Stimulated activated CD8-positive, alpha-beta memory T cell treated with anti-CD3 and anti-CD28 coated beads, Interleukin-15, amount 100 ng/mL, for 4 hours (primary cell): ENCODE data around the gene USP9X.
"Not testable (repeated sequence)": the region's sequence is repeated elsewhere in the genome, so short reads cannot be mapped to it uniquely, and the experiment has no call there.

Experiments used
- DNase-seq, 2 donors: peaks; one replicate each; pipeline ENCODE4 v3.0.0-alpha.2; 2020; ENCODE audit warnings: low read depth in 2 of 2

Gene USP9X

DNA sequence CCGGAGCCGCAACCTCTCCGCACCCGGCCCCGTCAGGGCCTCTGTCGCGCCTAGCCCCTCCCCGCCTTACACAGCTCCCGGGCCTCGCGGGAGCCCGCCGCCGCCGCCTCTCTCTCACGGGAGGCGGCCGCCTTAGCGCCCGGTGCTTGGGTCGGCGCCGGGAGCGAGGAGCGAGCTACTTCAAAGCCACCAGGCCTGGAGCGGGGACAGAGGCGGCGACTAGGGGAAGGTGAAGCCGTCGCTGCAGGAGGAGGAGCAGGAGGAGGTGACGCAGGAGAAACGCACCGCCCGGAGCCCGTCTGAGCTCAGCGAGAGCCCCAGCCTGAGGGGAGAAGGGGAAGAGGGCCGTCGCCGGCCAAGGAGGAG, 250 bp downstream of the USP9X start:
- DNase-seq: peak; percentile 36 to 43

DNA sequence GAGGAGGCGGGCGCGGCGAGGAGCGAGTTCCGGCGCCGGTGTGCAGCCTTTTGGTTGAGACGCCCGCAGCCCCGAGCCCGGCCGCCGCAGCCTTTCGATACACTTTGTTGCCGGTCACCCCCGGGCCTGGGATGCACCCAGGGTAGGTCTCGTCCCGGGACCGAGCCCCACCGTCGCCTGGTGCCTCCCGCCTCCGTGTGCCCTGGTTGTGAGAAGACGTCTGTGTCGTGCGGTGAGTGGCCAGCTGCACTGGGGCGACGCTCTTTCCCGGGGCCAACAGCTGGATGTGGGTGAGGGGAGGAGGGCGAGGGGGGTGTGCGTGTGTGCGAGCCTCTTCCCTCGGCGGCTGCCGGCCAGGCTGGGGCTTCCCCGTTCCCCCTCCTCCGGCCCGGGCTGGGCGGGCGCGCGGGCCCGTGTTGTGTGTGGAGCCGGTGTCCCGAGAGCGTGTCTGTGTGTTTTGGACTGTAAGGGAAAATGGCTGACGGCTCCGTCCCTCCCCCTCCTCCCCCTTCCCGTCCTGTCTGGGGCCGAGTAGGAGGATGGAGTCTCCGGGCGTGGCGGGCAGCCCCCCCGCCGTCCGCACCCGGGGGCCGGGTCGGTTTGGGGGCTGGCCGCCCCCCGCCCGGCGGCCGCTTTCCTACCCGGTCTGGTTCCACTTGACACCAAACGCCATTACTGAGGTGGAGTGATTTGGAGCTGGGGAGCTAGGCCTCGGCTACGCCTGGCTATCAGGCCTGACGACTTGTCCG, 807 bp downstream of the USP9X start:
- DNase-seq: peak in 1 of 2 donors; percentile 25

- DNase-seq: no peak
These were observed 1.3 kb downstream of the USP9X start for GRCh38 chrX:41086627-41086932.

GRCh38 chrX:41087201-41087600, 2.0 kb downstream of the USP9X start:
- no peak for DNase-seq

DNA sequence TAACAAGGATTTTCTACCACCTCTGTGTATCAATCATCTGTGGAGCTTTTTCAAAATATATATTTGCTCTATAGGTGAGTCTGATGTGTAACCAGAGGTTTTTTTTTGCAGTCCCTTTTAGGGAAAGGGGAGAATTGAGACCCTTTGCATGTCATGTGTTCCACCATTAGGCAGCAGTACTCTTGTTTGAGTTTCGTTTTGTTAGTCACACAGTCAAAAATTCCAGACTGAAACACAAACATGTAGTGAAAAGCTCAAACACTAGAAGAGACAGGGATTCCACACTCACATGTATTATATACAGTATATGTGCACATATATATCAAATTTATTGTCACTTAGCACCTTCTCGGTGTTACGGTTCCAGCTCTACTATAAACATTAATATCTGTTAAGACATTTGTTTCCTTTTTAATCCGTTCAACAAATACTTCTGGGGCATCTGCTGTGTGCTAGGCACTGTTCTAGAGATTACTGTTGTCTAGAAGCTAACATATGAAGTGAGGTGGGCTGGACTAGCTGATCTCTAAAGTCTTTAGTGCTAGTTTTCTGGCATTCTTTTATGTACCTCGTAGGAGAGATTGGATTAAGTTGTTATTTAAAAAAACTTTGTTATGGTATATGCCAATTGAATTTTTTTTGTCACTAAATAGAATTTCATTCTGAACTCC, 5.5 kb downstream of the USP9X start:
- DNase-seq: no peak

- DNase-seq: no peak
These were observed 7.5 kb downstream of the USP9X start for GRCh38 chrX:41092776-41093175.

DNA sequence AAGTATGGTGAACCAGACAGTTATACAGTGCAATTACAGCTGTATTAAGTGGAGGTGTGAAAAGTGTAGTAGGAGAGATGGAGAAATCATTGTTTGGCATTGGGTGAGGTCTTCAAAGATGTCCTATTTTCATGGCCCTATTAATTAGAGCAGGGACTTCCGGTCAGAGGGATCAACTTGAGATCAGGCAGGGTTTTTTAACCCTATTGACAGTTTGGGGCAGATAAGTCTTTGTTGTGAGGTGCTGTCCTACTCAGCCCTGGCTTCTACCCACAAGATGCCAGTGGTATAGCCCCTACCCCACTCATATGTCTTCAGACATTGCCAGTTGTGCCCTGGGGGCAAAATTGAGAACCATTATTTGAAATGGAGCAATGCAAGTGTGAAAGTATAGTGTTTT, 9.9 kb downstream of the USP9X start:
- DNase-seq: no peak

- no peak for DNase-seq
These were observed 10.7 kb downstream of the USP9X start for GRCh38 chrX:41095908-41096307.

DNA sequence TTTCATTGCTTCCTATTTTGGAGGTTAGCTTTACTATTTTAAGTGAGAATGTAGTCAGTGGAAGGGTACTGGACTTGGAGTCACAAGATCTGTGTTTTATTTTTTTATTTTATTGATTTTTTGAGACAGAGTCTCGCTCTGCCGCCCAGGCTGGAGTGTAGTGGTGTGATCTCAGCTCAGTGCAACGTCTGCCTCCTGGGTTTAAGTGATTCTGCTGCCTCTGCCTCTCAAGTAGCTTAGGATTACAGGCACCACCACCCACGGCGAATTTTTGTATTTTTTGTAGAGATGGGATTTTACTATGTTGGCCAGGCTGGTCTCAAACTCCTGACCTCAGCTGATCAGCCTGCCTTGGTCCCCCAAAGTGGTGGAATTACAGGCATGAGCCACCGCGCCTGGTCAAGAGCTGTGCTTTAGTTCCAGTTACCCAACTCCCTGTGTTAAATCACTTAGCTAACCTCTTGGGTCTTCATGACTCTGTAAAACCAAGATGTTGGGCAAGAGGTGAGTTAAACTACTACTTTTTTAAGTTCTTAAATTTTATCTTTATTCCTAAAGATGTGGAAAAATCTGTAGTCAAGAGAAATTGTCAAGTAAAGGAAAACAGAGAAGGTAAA, 11.2 kb downstream of the USP9X start:
- DNase-seq: no peak

DNA sequence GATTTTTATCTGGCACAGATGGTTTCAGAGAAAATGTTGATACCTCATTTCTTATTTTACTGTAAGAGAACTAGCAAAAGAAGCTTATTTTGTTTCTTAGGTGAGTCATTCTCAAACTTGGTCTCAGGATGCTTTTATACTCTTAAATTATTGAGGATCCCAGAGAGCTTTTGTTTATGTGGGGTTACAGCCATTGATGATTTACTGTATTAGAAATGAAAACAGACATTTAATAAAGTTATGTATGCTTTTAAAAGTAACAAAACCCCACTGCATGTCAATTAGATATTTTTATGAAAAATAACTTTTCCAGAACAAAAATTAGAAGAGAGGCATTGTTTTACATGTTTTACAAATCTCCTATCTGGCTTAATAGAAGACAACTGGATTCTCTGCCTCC, 12.1 kb downstream of the USP9X start:
- no peak for DNase-seq

DNA sequence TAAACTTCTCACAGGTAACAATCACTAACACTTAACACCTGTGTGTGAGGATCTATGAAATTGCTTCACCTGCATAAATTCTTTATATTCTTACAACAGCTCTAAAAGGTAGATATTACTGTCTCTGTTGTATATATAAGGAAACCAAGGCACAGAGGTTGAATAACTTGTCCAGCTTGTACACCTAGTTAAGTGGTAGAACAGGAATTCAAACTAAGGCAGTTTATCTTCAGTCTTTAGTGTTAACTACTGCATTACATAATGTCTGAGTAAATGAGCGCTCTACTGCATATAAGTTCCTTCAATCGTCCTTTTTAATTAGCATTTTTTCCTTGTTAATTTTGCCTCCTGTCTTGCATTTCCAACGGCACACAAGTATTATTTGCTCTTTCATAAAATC, 15.0 kb downstream of the USP9X start:
- DNase-seq: no peak

GRCh38 chrX:41100819-41101218, 15.6 kb downstream of the USP9X start:
- no peak for DNase-seq

GRCh38 chrX:41105005-41105404, 19.8 kb downstream of the USP9X start:
- no peak for DNase-seq

DNA sequence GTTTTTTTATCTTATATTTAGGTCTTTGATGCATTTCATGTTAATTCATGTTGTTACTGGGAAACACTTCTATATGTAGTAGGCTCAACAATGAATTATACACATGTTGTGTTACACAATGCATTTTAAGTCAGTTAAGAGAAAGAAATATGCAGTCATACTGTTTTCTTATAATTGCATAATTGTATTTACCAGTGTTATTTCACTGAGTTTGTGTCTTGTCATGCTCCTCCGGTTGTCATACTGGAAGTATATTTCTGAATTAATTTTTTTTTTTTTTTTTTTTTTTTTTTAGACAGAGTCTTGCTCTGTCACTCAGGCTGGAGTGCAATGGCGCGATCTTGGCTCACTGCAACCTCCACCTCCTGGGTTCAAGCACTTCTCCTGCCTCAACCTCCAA, 21.0 kb downstream of the USP9X start:
- not testable (repeated sequence) for DNase-seq

GRCh38 chrX:41108007-41108406, 22.8 kb downstream of the USP9X start:
- no peak for DNase-seq

DNA sequence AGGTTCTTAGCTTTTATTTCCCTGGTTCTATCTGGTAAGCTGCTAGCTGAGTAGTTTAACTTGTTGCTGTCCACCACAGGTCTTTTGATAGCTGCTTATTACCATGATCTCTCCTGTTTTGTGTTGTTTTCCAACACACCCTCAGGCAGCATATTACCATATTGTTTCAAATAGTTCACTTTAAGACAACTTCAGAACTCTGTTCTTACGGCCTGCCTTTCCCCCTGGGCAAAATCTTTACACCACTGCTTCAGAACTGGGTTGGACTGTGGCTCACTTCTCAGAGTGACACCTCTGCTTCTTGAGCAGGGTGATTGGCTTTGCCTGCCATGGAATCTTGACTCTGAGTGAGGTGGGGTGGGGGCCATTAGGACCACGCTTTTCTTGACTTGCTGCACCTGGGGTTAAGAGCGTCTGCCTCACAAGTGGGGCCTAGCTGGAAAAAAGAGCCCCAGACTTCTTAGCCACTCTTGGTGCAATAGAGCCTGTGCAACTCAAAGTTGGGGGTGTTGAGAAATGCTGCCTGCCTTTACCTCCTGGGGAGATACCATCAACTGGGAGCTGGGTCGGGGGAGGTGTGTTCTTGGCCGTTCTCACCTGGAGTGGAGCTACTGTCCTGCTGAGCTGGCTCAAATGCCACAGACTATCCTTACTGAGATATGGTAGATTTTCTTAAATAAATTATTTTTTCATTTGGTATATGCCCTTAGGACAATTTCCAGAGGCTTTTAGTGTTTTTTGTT, 23.4 kb downstream of the USP9X start:
- DNase-seq: no peak

DNA sequence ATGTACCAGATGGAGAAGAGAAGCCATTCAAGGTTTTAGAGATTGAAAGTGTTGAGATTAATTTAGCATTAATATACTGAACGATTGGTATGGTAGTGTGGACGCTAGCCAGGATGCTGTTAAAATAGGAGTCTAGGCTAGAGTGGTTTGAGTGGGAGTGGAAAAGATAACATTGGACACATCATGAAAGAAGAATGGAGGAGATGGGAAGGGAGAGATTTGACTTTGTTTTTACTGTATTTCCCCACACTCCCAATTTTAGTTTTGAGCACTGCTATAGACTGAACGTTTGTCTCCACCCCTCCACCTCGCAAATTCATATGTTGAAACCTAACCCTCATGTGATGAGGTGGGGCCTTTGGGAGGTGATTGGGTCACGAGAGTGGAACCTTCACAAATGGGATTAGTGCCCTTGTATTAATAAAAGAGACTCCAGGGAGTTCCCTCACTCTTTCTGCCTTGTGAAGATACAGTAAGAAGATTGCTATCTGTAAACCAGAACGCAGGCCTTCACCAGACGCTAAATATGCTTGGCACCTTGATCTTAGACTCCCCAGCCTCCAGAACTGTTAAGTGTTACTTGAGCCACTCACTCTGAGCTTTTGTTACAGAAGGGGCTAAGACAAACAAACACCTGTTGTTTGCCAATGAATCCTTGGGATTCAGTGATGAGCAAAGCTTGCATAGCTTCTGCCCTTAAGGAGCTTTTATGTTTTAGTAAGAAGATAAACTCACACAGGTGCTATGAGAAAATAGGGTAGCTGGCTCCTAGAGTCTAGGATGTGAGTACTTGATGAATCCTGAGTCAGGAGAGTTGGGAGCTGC, 25.8 kb downstream of the USP9X start:
- no peak for DNase-seq

- not testable (repeated sequence) for DNase-seq
These were observed 29.8 kb downstream of the USP9X start for GRCh38 chrX:41115104-41115425.

- DNase-seq: no peak
These were observed 31.7 kb downstream of the USP9X start for GRCh38 chrX:41116948-41117347.

- DNase-seq: no peak
These were observed 32.9 kb downstream of the USP9X start for GRCh38 chrX:41118156-41118555.

GRCh38 chrX:41119803-41120202, 34.6 kb downstream of the USP9X start:
- no peak for DNase-seq

- DNase-seq: no peak
These were observed 36.5 kb downstream of the USP9X start for GRCh38 chrX:41121766-41122165.
